HEK293 (cell line): ENCODE data around the gene S1PR2.

Experiments used
- HOXA7 ChIP-seq: sonication (generic); formaldehyde crosslinking; IDR thresholded peaks from 2 replicates; pipeline ENCODE4 v1.8.1; 2022; ENCODE audit warnings: missing genetic modification reagents, borderline replicate concordance
- KLF1 ChIP-seq: fragments of 450-650 bp; formaldehyde crosslinking; IDR thresholded peaks from 2 replicates; pipeline ENCODE4 v1.5.1; 2016; ENCODE audit warnings: missing biosample characterization, missing genetic modification characterization
- MEIS1 ChIP-seq: sonication (generic); formaldehyde crosslinking; IDR thresholded peaks from 2 replicates; pipeline ENCODE4 v1.8.1; 2022; ENCODE audit warnings: missing genetic modification reagents, mild to moderate bottlenecking, borderline replicate concordance
- RBAK ChIP-seq: fragments of 450-650 bp; formaldehyde crosslinking; IDR thresholded peaks from 2 replicates; pipeline ENCODE4 v1.5.1; 2016; ENCODE audit warnings: missing biosample characterization, missing genetic modification characterization
- ZNF121 ChIP-seq: fragments of 450-650 bp; formaldehyde crosslinking; IDR thresholded peaks from 2 replicates; pipeline ENCODE4 v1.5.1; 2016; ENCODE audit warnings: missing biosample characterization, missing genetic modification characterization
- ZNF202 ChIP-seq: fragments of 450-650 bp; formaldehyde crosslinking; IDR thresholded peaks from 2 replicates; pipeline ENCODE4 v1.5.1; 2016; ENCODE audit warnings: missing biosample characterization, missing genetic modification characterization, borderline replicate concordance
- ZNF274 ChIP-seq, 2 experiments: fragments of 200-500 bp in 1 of 2; fragments of 450-650 bp in 1 of 2; sonication (Bioruptor generic) in 1 of 2; formaldehyde crosslinking in 1 of 2; IDR thresholded peaks; 2 replicates each; pipeline versions ENCODE4 v1.5.1 to v1.6.1; 2014 to 2016; ENCODE audit warnings: borderline replicate concordance in 1 of 2, inconsistent platforms in 1 of 2, low read length in 1 of 2, missing biosample characterization in 1 of 2, missing genetic modification characterization in 1 of 2
- ZNF302 ChIP-seq: fragments of 450-650 bp; formaldehyde crosslinking; IDR thresholded peaks from 2 replicates; pipeline ENCODE4 v1.5.1; 2016; ENCODE audit warnings: missing biosample characterization, missing genetic modification characterization, low read depth
- ZNF660 ChIP-seq: fragments of 450-650 bp; IDR thresholded peaks from 2 replicates; pipeline ENCODE4 v1.5.1; 2018; ENCODE audit warnings: missing biosample characterization, mild to moderate bottlenecking, missing genetic modification characterization
- ZNF701 ChIP-seq: fragments of 450-650 bp; formaldehyde crosslinking; IDR thresholded peaks from 2 replicates; pipeline ENCODE4 v1.5.1; 2016; ENCODE audit warnings: missing biosample characterization, missing genetic modification characterization
- TF ChIP-seq, protein P1 (sequence below): fragments of 450-650 bp; formaldehyde crosslinking; IDR thresholded peaks from 2 replicates; pipeline ENCODE4 v1.5.1; 2016; ENCODE audit warnings: missing biosample characterization, missing genetic modification characterization

DNA sequence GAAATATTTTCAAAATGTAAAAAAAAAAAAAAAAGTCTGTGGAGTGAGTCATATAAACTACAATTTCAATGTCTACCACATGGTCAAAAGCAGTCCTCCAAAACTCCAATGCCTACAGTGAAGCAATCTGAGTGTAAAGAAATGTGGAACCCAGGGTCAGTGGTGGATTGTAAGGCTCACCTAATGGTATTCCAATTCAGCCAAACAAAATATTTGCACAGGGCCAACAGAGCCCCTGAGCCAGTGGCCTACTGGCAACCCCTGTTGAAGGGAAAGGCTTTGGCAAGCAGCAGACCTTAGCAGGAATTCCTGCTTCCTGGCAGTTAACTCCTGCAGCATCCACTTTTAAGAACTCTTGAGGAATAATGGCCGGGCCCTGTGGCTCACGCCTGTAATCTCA lies 39.8 kb downstream of the S1PR2 start:
- TF ChIP-seq RBAK (tag by site-specific recombination) (no peak), ZNF274 (IDR thresholded peaks at IDR 0.05; ENCODE audit: low read length) (no peak), ZNF274 (tag by site-specific recombination; IDR thresholded peaks at IDR 0.05; ENCODE audit: borderline replicate concordance) (no peak), ZNF202 (tag by site-specific recombination) (no peak), ZNF302 (no peak), ZNF660 (no peak), ZNF121 (no peak), HOXA7 (CRISPR knock-in tag) (no peak), KLF1 (tag by site-specific recombination) (no peak), MEIS1 (CRISPR knock-in tag) (no peak), ZNF701 (no peak)
- TF ChIP-seq, protein P1, sequence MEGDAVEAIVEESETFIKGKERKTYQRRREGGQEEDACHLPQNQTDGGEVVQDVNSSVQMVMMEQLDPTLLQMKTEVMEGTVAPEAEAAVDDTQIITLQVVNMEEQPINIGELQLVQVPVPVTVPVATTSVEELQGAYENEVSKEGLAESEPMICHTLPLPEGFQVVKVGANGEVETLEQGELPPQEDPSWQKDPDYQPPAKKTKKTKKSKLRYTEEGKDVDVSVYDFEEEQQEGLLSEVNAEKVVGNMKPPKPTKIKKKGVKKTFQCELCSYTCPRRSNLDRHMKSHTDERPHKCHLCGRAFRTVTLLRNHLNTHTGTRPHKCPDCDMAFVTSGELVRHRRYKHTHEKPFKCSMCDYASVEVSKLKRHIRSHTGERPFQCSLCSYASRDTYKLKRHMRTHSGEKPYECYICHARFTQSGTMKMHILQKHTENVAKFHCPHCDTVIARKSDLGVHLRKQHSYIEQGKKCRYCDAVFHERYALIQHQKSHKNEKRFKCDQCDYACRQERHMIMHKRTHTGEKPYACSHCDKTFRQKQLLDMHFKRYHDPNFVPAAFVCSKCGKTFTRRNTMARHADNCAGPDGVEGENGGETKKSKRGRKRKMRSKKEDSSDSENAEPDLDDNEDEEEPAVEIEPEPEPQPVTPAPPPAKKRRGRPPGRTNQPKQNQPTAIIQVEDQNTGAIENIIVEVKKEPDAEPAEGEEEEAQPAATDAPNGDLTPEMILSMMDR (tag by site-specific recombination) = no peak
